ENCODE results near the gene OR6A2.

Gene OR6A2

GRCh38 chr11:6745018-6745417 lies 54.5 kb downstream of the OR6A2 start:
- TF ChIP-seq POLR2A (IDR thresholded peaks at IDR 0.05; ENCODE audit: low read length) (no peak), GATA1 (IDR thresholded peaks at IDR 0.05; ENCODE audit: low read depth, low read length) (no peak)
- DNase-seq, result no peak

- DNase-seq, result no peak
- TF ChIP-seq POLR2A (IDR thresholded peaks at IDR 0.05; ENCODE audit: low read length) (no peak), GATA1 (IDR thresholded peaks at IDR 0.05; ENCODE audit: low read depth, low read length) (no peak)
Measured at GRCh38 chr11:6742260-6742659, 57.2 kb downstream of the OR6A2 start.

Measured in erythroblast (primary cell).